Hepatocyte (in vitro differentiated cells): ENCODE measurements around the gene TOP3B.

Experiments
- EZH2 ChIP-seq: fragments of 200-600 bp; sonication (generic); IDR thresholded peaks from 2 replicates; pipeline ENCODE4 v1.6.1; 2016; ENCODE audit warnings: antibody characterized with exemption, mild to moderate bottlenecking, borderline replicate concordance
- EZH2phosphoT487 ChIP-seq: fragments of 200-600 bp; sonication (generic); IDR thresholded peaks from one replicate; pipeline ENCODE4 v1.6.1; 2018; ENCODE audit warnings: antibody characterized with exemption, mild to moderate bottlenecking, low read depth, moderate library complexity; ENCODE audit not compliant: unreplicated experiment, severe bottlenecking
- TF ChIP-seq, protein P1 (sequence below): fragments of 200-600 bp; sonication (generic); IDR thresholded peaks from 2 replicates; pipeline ENCODE4 v1.5.1; 2016; ENCODE audit warnings: antibody characterized with exemption, mild to moderate bottlenecking; ENCODE audit not compliant: poor library complexity

DNA sequence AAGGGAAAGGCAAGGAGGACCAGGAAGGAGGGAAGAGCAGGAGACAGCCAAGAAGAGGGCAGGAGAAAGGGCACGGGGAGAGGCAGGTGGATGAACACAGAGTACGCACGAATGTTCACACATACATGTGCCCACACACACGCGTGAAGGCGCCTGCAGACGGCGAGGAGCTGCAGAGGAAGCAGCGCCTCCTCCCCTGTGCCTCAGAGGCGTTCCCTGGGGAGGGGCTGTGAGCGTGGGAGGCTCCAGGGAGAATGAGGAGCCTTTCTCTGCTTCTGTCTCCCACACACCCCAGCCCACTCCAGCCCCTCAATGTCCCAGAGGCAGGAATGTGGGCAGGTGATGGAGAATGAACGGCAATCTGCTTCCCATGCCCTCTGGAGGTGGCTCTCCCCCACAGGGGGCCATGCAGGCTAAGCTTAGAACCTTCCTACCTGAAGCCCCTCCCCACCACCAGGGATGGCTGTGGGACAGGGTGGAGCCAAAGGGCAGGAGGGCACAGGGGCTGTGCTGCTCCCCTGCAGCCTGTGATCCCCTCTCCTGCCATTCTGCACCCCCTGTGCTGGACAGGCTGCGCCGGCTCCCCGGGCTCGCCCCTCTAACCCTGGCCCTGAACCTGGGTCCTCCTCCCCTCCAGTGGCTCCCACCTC, 55.3 kb downstream of the TOP3B start:
- TF ChIP-seq, protein P1, sequence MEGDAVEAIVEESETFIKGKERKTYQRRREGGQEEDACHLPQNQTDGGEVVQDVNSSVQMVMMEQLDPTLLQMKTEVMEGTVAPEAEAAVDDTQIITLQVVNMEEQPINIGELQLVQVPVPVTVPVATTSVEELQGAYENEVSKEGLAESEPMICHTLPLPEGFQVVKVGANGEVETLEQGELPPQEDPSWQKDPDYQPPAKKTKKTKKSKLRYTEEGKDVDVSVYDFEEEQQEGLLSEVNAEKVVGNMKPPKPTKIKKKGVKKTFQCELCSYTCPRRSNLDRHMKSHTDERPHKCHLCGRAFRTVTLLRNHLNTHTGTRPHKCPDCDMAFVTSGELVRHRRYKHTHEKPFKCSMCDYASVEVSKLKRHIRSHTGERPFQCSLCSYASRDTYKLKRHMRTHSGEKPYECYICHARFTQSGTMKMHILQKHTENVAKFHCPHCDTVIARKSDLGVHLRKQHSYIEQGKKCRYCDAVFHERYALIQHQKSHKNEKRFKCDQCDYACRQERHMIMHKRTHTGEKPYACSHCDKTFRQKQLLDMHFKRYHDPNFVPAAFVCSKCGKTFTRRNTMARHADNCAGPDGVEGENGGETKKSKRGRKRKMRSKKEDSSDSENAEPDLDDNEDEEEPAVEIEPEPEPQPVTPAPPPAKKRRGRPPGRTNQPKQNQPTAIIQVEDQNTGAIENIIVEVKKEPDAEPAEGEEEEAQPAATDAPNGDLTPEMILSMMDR, result no peak
- TF ChIP-seq EZH2phosphoT487 (no peak), EZH2 (no peak)
